ENCODE results near the gene PCBP2.
"Not testable (repeated sequence)": the region's sequence is repeated elsewhere in the genome, so short reads cannot be mapped to it uniquely, and the experiment has no call there.

PCBP2 gene

DNA sequence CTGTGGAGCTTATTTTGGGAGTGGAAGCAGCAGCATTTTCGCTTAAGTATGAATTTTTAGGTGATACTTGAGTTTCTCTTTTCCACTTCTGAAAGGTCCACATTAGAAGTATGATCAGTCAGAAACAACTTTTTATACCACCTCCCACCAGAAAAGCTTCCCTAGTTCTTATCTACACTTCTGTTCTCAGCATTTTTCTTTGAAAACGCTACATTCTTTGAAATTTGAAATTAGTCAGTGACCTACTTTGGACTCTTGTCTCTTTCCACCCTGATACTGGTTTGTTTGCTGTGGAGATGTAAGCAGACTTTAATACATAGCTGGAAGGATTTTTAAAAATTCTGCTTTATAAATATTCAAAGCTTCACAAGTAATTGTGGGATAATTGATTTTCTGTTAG lies 22.2 kb downstream of the PCBP2 start:
- no peak for DNase-seq

DNA sequence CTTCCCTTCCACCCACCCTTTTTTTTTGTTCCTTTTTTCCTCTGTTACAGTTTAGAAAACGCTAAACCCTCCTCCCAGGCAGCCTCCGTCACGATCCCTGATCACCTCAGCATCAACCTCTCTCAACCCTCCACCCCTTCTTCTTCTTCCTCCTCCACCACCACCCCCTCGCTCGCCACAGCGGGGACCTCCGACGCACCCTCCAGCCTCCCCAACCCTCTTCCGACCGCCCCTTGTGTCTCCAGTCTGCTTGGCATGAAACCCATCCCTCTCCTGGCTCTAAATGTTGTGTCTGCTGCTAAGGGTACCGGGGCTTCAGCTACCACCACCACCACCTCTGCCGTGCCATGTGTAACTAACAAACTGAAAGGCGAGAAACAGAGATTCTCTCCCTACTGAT lies 22.9 kb downstream of the PCBP2 start:
- no peak for DNase-seq

DNA sequence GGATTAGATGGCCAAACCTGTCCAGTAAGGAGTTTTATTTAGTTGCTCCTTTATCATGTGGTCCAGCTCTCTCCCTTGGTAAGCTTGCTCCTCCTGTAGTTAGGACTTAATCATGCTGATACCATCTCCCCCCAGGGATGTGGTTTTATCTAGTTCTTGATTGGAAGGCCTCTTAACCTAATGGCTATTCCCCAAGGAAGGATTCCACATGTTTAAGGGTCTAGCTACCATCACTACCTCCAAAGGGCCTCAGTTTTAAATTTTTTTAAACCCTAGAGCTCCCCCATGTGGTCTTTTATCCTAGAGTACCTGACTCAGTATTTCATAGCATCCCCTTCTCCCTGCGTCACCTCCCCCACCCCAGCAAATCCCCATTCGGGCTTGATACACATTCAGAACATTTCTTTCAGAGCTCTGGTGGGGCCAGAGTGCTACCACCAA lies 24.9 kb downstream of the PCBP2 start:
- DNase-seq = no peak

DNA sequence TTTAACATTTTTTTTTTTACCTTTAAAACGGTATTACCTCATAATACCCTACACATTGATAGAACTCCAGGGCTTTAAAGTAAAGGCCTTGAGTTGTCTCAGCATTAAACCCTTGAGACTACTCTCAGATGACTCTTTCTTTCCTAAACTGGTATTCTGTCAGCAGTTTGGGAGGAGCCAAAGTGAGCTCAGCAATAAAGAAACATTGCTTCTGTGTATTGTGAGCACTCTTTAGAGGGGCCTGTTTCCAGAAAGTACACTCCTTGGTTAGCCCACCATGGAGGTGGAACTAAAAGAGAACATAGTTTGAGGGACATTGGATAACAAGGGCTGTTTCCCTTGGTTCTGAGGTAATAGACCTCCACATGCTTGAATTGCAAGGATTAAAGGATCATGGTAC lies 27.0 kb downstream of the PCBP2 start:
- DNase-seq = no peak

DNA sequence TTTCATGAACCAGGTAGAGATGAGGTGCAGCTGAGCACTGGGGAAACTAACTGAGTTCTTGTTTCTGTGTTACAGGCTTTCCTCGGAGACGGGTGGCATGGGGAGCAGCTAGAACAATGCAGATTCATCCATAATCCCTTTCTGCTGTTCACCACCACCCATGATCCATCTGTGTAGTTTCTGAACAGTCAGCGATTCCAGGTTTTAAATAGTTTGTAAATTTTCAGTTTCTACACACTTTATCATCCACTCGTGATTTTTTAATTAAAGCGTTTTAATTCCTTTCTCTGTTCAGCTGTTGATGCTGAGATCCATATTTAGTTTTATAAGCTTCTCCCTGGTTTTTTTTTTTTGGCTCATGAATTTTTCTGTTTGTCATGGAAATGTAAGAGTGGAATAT lies 27.4 kb downstream of the PCBP2 start:
- DNase-seq = no peak

DNA sequence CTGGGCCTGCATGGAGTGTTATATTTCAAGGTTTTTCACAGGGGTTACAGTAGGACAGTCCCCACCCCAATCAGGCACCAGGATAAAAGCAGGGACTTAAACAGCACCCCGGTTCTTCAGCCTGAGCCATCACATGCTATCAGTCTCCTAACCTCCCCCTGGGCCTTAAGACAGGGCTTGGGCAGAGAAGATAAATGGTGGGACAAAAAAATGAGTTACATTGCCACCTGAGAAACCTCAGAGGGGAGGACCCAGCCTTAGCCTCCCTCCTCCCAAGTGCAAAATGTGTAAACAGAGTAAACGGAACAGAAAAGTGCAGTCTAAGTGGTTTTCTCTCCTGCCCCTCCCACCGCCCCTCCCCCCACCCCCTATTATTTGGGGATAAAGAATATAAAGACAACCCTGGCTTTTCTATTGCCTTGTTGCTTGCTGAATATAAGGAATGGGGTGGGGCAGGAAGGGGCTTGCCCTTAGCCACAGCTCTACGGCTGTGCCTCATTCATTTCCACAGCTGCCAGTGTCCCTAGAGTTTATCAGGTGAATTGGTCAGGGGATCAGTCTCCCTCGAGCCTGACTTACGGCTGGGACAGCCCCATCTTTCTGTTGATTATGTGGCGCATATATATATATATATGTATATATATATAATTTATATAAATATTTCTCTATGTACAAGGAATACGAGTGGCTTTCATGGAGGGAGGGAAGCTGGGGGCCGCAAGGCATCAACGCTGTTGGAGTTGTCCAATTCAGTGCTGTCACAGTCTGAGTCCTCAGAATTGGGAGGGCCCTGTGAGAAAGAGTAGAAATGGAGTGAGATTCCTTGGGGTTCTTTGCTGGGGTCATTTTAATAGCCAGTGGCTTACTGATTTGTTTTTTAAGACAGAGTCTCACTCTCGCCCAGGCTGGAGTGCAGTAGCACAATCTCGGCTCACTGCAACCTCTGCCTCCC lies 28.9 kb downstream of the PCBP2 start:
- DNase-seq = no peak

DNA sequence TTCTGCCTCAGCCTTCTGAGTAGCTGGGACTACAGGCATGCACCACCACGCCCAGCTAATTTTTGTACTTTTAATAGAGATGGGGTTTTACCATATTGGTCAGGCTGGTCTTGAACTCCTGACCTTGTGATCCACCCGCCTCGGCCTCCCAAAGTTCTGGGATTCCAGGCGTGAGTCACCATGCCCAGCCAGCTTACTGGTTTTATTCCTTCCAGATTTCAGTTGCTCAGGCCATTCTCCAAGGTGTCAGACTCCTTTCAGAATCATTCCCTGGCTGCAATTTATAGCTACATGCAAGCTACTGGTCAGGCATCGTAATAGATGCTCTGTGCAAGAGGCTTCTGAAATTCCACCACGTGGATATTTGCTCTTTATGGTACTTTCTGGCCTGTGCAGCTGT lies 29.6 kb downstream of the PCBP2 start:
- not testable (repeated sequence) for DNase-seq

DNA sequence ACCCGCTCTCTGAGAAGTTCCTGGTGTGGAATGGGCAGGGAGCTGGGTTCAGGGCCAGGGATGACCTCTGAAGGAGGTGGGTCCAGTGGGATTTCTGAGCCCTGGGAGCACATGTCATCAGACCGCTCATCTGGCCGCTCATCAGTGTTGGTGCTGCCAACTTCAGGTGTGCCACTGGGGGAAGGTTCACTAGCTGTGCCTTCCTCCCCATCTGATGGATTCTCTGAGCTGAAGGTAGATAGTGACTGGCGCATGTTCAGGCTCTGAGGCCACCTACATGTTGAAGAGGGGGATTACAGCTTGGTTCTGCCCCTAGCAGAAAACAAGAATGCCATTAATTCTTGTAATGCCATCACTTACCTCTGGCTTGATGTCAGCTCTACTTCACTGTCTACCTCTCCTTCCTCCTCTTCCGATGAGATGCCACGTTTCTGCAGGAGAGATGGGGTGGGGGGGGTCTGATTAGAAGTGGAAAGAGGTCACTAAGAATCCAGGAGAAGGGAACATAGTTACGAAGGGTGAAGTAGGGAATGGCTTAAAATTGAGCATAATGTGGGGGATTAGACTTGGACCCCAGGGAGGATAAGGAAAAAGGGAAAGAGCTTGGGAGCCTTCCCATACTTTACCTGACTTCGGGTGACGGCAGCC lies 30.2 kb downstream of the PCBP2 start:
- no peak for DNase-seq

DNA sequence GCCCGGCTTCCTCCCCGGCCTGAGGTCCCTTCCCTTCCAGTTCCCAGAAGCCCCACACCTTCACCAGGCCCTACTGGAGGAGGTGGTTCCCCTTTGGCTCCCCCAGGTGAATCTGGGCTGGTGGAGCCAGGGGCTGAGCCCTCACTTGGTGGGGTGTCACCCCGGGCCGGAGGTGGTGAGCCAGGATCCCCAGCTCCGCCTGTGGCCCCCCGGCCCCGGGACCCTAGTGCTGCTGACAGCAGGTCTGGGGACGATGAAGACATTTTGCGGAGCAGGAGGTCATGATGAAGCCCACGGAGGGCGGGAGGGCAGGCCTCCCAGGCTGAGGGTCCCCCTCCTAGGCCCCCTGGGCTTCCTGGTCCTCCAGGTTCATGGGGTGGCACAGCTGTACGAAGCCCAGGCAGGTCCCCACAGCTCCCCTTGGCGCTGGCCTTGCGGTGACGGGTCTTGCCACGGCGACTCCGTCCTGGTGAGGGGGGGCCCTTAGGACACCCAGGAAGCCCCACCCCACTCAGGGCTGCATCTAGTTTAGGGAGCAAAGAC lies 30.8 kb downstream of the PCBP2 start:
- DNase-seq = no peak

DNA sequence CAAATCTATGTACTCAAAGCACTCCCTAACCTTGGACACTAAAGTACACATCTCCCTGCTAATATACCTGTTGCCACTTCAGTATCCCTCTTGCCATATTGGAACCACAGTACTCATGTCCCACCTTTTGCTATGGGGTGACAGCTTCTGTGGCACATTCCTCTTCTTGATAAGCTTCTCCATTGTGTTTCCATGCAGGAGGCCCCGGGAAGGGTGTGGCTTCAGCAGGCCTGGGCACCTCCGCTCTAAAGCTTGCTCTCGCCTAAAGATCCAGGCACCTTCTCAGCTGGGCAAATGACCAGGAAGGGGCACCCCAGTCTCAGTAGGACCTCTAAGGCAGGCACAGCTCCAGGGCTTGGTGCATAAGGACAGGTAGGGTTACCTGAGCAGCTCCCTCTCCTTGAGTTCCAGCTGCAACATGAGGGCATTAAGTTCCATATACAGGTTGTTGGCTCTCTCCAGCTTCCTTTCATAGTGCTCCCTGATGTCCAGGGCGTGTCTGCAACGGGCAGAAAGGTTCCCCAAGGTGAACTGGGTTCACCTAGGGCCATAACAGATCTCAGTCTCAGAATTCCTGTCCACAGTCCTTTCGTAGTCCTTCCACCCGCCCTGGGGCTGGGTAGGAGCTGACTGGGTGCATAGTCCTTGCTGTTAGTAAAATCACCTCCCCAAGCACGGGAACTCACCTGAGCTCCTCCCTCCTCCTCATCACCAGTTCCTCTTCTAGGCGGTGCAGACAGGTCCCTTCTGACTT lies 31.5 kb downstream of the PCBP2 start:
- DNase-seq = no peak

DNA sequence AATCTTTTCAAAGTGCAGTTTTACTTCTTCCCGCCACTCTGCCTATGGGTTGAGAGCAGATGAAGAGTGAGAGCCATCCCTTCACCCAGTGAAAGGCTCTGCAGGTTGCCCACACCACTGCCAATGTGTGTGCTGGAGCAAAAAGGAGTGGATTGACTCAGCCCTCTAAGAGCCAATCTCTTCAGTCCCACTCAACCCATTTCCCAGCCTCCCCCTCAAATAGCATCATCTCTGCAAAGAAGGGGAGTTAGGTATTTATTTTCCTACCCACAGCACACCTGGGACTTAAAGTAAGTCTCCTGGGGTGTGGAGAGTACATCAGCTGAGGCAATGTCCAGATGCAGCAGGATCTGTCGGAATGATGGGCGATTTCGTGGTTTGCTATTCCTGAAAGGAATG lies 32.1 kb downstream of the PCBP2 start:
- DNase-seq = no peak

DNA sequence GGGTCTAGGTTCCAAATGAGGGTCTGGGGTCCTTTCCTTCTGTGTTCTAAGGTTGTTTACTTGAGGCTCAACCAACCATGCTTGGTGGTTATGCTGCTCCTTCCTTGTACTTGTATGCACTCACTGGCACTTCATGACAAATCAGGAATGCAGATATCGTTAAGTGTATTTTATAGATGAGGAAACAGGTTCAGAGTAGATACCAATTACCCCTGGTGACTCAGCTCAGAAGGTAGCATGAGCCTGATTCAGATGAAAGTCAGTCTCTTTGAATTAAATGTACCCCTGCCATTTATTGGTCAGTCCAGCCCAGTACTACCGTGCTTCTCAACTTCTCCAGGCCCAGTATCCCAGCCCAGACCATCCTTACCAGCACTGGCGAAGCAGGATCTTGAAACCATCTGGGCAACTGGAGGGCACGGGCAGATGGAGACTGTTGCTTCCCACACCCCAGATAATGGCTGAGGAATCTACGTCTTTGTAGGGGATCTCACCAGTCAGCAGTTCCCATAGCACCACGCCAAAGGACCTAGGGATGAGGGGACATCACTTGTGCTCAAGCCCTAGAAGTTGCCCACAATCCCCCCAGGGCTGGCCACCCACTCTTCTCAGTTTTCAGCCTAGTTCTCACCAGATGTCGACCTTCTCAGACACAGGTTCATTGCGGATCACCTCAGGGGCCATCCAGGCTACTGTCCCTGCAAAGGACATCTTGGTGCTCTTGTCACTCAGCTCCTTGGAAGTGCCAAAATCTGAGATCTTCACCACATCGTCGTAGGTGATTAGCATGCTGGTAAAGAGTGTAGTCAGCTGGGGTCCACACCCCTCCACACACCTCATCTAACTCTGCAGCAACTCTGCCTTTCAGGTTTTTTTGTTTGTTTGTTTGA lies 33.0 kb downstream of the PCBP2 start:
- DNase-seq = no peak

DNA sequence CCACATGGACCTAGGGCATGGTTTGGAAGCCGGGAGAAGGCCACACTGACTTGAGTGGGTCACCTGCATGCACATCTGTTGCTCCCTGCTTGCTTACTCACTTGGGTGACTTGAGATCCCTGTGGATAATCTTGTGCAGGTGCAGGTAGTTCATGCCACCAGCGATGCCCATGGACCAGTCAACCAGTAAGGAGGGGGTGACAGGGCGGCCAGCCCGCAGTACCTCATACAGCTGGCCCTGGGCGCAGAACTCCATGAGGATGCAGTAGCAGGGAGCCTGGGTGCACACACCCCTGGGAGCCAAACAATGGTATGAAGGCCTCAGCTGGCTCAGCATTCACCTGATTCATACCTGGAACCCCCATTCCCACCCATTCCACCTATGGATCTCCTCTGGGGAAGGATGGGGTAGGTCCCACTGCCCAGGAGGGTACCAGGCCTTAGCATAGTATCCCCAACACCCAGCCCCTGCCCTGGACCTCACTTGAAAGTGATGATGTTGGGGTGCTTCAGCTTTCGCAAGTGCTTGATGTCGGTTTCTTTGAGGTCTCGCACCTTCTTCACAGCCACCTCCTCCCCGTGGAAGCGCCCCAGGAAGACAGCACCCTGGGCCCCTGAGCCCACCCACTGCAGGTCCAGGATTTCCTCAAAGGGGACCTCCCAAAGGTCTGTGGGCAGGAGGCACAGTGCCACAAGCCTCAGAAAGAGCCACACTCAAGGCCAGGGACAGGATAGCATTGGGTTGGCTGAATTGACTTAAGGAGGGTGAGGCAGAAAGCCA lies 34.2 kb downstream of the PCBP2 start:
- no peak for DNase-seq

DNA sequence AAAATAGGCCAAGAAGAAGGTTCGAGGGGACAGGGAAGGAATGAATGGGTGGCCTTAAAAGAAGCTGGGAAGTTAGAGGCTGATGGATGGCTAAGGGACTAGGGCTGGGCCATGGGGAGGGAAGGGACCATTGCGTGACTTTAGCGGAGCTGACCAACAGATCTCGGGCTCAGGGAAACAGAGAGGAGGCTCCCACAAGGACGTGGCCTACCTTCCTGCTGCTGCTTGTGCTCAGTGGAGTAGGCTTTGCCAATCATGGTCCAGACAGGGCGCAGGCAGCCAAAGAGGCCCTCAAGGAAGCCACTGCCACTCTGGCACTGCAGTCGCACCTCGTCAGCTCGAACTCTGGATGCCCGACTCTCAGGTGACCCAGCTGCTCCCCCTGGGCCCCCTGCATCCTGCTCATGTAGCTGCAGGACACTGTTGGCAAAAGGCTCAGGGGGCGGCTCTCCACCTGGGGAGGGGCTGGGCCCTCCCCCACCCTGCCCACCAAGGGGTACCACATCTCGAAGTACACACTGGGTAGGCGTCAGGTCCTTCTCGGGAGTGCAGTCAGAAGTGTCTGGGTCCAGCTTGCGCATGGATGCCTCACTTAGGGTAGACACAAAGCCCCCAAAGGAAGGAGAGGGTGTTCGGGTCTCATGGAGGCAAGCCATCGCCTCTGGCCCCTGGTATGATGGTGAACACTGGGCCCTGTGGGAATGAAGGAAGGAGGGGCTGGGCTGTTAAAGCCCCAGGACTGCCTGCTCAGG lies 35.0 kb downstream of the PCBP2 start:
- DNase-seq = no peak

DNA sequence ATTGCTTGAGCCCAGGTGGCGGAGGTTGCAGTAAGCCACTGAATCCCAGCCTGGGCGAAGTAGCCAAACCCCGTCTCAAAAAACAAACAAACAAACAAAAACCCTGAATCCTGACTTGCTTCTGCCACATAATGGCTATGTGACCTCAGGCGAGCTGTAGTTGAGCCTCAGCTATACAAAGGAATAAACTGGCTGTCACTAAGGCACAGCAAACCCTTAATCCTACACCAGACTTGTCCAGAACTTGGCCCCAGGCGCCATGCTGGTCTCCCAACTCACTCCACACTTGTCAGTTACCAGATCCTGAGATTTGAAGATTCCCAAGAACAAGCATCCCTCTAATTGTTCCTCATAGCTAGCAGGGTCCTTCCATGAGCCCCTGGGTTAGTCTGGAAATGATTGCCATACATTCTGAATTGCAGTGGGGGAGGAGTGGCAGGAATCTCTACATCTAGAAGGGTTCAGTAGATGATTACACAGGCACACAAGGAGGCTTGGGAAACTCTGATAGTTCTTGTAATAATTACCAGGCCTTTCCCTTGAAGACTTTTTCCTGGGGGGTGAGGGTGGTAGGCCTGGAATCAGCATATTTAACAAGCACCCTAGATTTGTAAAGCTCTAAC lies 37.5 kb downstream of the PCBP2 start:
- DNase-seq = no peak

DNA sequence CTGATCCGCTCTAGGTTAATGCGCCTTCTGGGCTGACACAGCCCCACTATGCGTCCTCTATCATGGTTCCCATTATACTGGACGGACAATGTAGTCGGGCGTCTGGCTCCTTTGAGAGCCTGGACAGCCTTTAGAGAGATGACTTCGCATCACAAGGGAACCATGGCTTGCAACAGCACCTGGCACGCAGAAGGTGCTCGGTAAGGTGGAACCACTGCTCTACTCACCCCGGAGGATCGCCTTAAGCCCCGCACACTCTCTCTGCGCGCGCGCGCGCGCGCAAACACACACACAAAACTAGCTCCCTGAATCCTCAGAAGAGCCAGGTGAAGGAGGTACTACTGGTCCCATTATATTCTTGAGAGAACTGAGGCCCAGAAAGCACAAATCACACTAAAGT lies 40.3 kb downstream of the PCBP2 start:
- no peak for DNase-seq

DNA sequence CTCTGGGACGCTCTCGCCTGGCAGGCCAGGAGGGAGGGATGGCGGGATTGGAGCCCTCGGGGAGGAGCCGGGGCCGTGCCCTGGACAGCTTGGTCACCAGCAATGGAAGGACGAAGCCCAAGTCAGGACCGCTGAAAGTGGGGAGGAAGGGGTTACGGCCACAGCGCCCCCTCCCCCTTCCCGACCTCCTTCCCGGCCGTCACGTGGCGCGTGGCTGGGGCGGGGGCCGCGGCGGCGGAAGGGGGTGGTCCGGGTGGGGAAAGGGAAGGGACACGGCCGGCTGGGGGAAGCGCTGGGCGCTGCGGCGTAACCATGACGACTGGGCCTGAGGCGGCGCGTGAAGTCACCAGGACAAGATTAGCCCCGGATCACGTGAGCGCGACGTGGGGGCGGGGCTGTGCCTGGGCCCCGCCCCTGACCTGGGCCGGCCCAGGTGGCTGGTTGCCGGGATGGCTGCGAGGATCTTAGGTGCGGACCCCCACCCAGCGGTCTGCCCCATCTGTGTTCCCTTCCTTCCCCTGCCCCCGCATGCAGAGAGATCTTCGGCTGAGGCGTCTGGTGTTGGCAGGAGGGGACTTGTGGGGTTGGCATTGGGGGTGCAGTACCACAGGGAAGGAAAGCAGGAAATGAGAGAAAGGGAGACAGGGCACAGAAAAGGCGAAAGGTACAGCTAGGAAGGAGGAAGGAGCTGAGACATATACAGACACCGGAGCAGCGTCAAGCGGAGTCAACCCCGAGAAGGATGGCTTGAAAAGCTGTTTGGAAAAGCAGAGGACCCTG lies 41.1 kb downstream of the PCBP2 start:
- DNase-seq = peak; percentile 87

DNA sequence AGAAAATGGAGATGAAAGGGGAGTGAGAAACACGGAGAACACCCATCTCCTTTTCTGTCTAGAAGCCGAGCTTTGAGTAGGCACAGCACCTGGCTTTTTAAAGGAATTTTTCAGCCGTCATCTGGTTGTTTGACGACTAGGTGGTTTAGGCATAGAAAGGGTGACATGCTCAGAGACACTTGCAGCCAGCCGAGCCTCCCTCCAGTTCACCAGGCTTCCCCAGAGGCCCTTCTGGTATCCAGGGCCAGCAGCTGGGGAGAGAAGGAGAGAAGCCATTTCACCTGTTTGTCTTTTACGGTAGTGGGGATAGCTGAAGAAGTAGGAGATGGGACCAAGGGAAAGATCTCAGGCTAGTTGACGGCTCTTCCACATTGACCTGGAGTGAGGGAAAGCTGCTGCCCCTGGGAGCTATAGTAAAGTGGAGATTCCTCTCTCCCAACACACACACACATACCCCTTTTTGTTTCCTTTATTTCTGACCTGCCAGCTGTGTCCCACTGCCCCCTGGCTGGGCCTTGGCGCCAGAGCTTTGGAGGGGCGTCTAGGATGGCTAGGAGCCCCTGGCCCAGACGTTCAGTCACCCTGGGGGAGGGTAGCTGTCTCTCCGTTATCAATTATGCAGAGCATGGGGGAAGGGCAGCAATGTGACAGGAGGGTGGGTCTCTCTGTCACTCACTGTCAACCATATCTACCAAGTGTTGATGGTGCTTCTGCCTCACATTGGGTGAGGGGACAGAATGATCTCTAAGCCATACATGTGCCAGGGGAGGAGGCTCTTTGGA lies 41.9 kb downstream of the PCBP2 start:
- no peak for DNase-seq
